ENCODE measurements around the gene HIGD2A. TPM values are rescaled to one million over a fixed set of nuclear protein-coding genes. Genes with fewer than 3 reads are reported as not detected.

The HIGD2A gene
- total and polyA plus RNA-seq, 2 of the 13 experiments (the other 11 are each of a cell fraction or from before 2014, with no cell fraction given): 89.2 to 146 TPM

DNA sequence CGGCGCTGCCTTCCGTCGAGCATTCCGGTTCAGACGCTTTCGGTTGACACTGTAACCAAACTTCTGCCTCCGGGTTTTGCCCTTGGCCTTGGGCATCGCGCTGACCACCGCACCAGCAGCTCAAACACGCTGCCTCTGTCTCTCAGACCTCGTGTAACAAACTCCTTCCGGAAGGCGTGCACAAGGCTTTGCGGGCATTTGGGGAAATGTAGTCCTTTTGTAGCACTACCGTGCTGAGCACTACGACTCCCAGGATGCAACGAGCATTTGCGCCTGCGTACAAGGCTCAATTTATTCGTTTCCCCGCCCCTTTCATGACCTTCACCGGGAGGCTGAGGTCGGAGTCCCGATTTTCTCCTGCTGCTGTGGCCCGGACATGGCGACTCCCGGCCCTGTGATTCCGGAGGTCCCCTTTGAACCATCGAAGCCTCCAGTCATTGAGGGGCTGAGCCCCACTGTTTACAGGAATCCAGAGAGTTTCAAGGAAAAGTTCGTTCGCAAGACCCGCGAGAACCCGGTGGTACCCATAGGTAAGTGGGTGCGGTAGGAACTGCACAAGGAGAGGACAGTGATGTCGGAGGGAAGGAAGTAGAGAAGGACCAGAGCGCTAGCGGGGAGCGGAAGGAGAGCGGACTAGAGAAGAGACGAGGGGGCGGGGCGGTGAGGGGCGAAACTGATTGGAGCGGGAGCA, at the start of gene HIGD2A, which contains the start of gene NOP16 (continued):
- TF ChIP-seq KLF6 (CRISPR knock-in tag; IDR thresholded peaks at IDR 0.05): peak; percentile 79
- peak; percentile 56; the same call in 1 of the 2 replicates for TF ChIP-seq TBX2 (CRISPR knock-in tag; IDR thresholded peaks at IDR 0.05; ENCODE audit: borderline replicate concordance)
- peak; percentile 84 for TF ChIP-seq YEATS2 (CRISPR knock-in tag; IDR thresholded peaks at IDR 0.05; ENCODE audit: borderline replicate concordance)
- no peak for TF ChIP-seq CBX2 (IDR thresholded peaks at IDR 0.05; ENCODE audit: low read depth, low read length)
- no peak for TF ChIP-seq CBX2 (CRISPR knock-in tag; IDR thresholded peaks at IDR 0.05; ENCODE audit: low read depth)
- TF ChIP-seq, protein P1, sequence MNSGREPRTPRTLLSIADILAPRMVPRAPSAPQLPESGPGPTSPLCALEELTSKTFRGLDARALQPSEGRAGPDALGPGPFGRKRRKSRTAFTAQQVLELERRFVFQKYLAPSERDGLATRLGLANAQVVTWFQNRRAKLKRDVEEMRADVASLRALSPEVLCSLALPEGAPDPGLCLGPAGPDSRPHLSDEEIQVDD (CRISPR knock-in tag; IDR thresholded peaks at IDR 0.05; ENCODE audit: borderline replicate concordance): no peak
- TF ChIP-seq EP300 (IDR thresholded peaks at IDR 0.05; ENCODE audit: low read depth in 2 of 2, low read length in 2 of 2): no peak
- TF ChIP-seq EP300 (CRISPR knock-in tag; IDR thresholded peaks at IDR 0.05; ENCODE audit: borderline replicate concordance): peak; percentile 71; the same call in 1 of the 2 replicates
- TF ChIP-seq NR3C1 (CRISPR knock-in tag; IDR thresholded peaks at IDR 0.05): no peak
- TF ChIP-seq ZNF782 (CRISPR knock-in tag; IDR thresholded peaks at IDR 0.05; ENCODE audit: borderline replicate concordance): peak; percentile 1; the same call in 1 of the 2 replicates
- TF ChIP-seq NFIC (IDR thresholded peaks at IDR 0.05; ENCODE audit: low read length): no peak
- TF ChIP-seq ZNF34 (CRISPR knock-in tag; IDR thresholded peaks at IDR 0.05; ENCODE audit: borderline replicate concordance): peak; percentile 45; the same call in 1 of the 2 replicates
- TF ChIP-seq ZNF773 (CRISPR knock-in tag; IDR thresholded peaks at IDR 0.05; ENCODE audit: borderline replicate concordance): 0 out of 2 replicates have a peak, but pooled peaks have one; percentile 29
- TF ChIP-seq ZNF343 (CRISPR knock-in tag; IDR thresholded peaks at IDR 0.05): peak; percentile 91; the same call in 1 of the 2 replicates
- peak; percentile 37; the same call in 1 of the 2 replicates for TF ChIP-seq BCL6 (CRISPR knock-in tag; IDR thresholded peaks at IDR 0.05)
- TF ChIP-seq JARID2 (CRISPR knock-in tag; IDR thresholded peaks at IDR 0.05; ENCODE audit: insufficient replicate concordance): no peak
- TF ChIP-seq, protein P2, sequence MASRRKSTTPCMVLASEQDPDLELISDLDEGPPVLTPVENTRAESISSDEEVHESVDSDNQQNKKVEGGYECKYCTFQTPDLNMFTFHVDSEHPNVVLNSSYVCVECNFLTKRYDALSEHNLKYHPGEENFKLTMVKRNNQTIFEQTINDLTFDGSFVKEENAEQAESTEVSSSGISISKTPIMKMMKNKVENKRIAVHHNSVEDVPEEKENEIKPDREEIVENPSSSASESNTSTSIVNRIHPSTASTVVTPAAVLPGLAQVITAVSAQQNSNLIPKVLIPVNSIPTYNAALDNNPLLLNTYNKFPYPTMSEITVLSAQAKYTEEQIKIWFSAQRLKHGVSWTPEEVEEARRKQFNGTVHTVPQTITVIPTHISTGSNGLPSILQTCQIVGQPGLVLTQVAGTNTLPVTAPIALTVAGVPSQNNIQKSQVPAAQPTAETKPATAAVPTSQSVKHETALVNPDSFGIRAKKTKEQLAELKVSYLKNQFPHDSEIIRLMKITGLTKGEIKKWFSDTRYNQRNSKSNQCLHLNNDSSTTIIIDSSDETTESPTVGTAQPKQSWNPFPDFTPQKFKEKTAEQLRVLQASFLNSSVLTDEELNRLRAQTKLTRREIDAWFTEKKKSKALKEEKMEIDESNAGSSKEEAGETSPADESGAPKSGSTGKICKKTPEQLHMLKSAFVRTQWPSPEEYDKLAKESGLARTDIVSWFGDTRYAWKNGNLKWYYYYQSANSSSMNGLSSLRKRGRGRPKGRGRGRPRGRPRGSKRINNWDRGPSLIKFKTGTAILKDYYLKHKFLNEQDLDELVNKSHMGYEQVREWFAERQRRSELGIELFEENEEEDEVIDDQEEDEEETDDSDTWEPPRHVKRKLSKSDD (CRISPR knock-in tag; IDR thresholded peaks at IDR 0.05; ENCODE audit: low read depth): 0 out of 2 replicates have a peak, but pooled peaks have one; percentile 83
- 0 out of 2 replicates have a peak, but pooled peaks have one; percentile 39 for TF ChIP-seq ZNF24 (IDR thresholded peaks at IDR 0.05)
- TF ChIP-seq ZNF124 (CRISPR knock-in tag; IDR thresholded peaks at IDR 0.05): peak; percentile 20
- TF ChIP-seq RNF2 (conservative IDR thresholded peaks at IDR 0.05; ENCODE audit: low read depth): peak; percentile 89
- peak; percentile 75 for TF ChIP-seq ZBTB7A (CRISPR knock-in tag; IDR thresholded peaks at IDR 0.05)
- TF ChIP-seq, protein P3, sequence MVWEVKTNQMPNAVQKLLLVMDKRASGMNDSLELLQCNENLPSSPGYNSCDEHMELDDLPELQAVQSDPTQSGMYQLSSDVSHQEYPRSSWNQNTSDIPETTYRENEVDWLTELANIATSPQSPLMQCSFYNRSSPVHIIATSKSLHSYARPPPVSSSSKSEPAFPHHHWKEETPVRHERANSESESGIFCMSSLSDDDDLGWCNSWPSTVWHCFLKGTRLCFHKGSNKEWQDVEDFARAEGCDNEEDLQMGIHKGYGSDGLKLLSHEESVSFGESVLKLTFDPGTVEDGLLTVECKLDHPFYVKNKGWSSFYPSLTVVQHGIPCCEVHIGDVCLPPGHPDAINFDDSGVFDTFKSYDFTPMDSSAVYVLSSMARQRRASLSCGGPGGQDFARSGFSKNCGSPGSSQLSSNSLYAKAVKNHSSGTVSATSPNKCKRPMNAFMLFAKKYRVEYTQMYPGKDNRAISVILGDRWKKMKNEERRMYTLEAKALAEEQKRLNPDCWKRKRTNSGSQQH (CRISPR knock-in tag; IDR thresholded peaks at IDR 0.05; ENCODE audit: low read depth): peak; percentile 91
- peak; percentile 96 for TF ChIP-seq ZNF670 (CRISPR knock-in tag; IDR thresholded peaks at IDR 0.05; ENCODE audit: borderline replicate concordance)
- TF ChIP-seq KMT2B (CRISPR knock-in tag; IDR thresholded peaks at IDR 0.05): peak; percentile 83
- TF ChIP-seq, protein P4, sequence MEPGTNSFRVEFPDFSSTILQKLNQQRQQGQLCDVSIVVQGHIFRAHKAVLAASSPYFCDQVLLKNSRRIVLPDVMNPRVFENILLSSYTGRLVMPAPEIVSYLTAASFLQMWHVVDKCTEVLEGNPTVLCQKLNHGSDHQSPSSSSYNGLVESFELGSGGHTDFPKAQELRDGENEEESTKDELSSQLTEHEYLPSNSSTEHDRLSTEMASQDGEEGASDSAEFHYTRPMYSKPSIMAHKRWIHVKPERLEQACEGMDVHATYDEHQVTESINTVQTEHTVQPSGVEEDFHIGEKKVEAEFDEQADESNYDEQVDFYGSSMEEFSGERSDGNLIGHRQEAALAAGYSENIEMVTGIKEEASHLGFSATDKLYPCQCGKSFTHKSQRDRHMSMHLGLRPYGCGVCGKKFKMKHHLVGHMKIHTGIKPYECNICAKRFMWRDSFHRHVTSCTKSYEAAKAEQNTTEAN (CRISPR knock-in tag; conservative IDR thresholded peaks at IDR 0.05): 0 out of 2 replicates have a peak, but pooled peaks have one; percentile 38

Measured in HepG2 (cell line).